Gastrocnemius medialis (tissue), 4 donors: ENCODE data around the gene TANGO2.

Experiments used
- POLR2A ChIP-seq, 2 donors: fragments of 450-650 bp; IDR thresholded peaks; one replicate each; pipeline ENCODE4 v1.6.1; 2017; ENCODE audit warnings: antibody characterized with exemption in 2 of 2, mild to moderate bottlenecking in 2 of 2, moderate library complexity in 2 of 2
- TF ChIP-seq, protein P1 (sequence below), 5 experiments: fragments of 450-650 bp in 3 of 5; fragments of 200-600 bp in 2 of 5; sonication (generic) in 2 of 5; IDR thresholded peaks in 4 of 5; conservative IDR thresholded peaks in 1 of 5; 1 replicate in 4 of 5; 2 replicates in 1 of 5; pipeline ENCODE4 v1.5.1; 2016 to 2019; ENCODE audit warnings: antibody characterized with exemption in 5 of 5, mild to moderate bottlenecking in 3 of 5, moderate library complexity in 3 of 5

- TF ChIP-seq, protein P1, sequence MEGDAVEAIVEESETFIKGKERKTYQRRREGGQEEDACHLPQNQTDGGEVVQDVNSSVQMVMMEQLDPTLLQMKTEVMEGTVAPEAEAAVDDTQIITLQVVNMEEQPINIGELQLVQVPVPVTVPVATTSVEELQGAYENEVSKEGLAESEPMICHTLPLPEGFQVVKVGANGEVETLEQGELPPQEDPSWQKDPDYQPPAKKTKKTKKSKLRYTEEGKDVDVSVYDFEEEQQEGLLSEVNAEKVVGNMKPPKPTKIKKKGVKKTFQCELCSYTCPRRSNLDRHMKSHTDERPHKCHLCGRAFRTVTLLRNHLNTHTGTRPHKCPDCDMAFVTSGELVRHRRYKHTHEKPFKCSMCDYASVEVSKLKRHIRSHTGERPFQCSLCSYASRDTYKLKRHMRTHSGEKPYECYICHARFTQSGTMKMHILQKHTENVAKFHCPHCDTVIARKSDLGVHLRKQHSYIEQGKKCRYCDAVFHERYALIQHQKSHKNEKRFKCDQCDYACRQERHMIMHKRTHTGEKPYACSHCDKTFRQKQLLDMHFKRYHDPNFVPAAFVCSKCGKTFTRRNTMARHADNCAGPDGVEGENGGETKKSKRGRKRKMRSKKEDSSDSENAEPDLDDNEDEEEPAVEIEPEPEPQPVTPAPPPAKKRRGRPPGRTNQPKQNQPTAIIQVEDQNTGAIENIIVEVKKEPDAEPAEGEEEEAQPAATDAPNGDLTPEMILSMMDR (IDR thresholded peaks at IDR 0.05 in 4 of 5, conservative IDR thresholded peaks at IDR 0.05 in 1 of 5) = no peak
- TF ChIP-seq POLR2A (IDR thresholded peaks at IDR 0.05) = no peak
Observed at GRCh38 chr22:20014526-20015186, 6.3 kb upstream of the TANGO2 start.
